Right lobe of liver (tissue), 4 donors: Measurements from ENCODE around the gene FOXP1.

ENCODE experiments used
- CTCF ChIP-seq, 4 donors: fragments of 200-600 bp in 3 of 4; fragments of 450-650 bp in 1 of 4; IDR thresholded peaks; one replicate each; pipeline versions ENCODE4 v1.5.1 to v1.8.0; 2016 to 2022; ENCODE audit warnings: antibody characterized with exemption in 4 of 4, mild to moderate bottlenecking in 2 of 4
- POLR2A ChIP-seq: fragments of 450-650 bp; IDR thresholded peaks from one replicate; pipeline ENCODE4 v1.6.1; 2017; ENCODE audit warnings: antibody characterized with exemption, mild to moderate bottlenecking
- donor health status: DM: no; HTN: no; CAD: no.
- donor health status: DM: no; HTN: no; CAD: no.
- donor health status: DM: no; HTN: yes; CAD: no.

- TF ChIP-seq CTCF (IDR thresholded peaks at IDR 0.05), result no peak
- no peak for TF ChIP-seq POLR2A
Observed at GRCh38 chr3:71042759-71043158, 540.8 kb downstream of the FOXP1 start.
